Loucy (cell line): ENCODE measurements around the gene LINC01488.

ENCODE experiments used
- H2AFZ ChIP-seq: fragments of 200-600 bp; sonication (generic); 2 replicates; pipeline ENCODE4 v1.6.0; 2016; ENCODE audit warnings: antibody characterized with exemption, mild to moderate bottlenecking, low read length, moderate library complexity
- H3F3A ChIP-seq: fragments of 200-600 bp; 2 replicates; pipeline ENCODE4 v1.6.0; 2016; ENCODE audit warnings: antibody characterized with exemption, low read depth, mild to moderate bottlenecking
- H3K27me3 ChIP-seq: fragments of 200-600 bp; sonication (generic); 2 replicates; pipeline ENCODE4 v1.6.1; 2014; ENCODE audit warnings: low read length, mild to moderate bottlenecking; ENCODE audit not compliant: insufficient read depth, poor library complexity, severe bottlenecking
- H3K36me3 ChIP-seq: fragments of 200-600 bp; sonication (generic); 2 replicates; pipeline ENCODE4 v1.6.1; 2016; ENCODE audit warnings: low read length; ENCODE audit not compliant: insufficient read depth
- H3K4me1 ChIP-seq: fragments of 200-600 bp; sonication (generic); 2 replicates; pipeline ENCODE4 v1.5.1; 2014; ENCODE audit warnings: low read length, mild to moderate bottlenecking; ENCODE audit not compliant: insufficient read depth, poor library complexity, severe bottlenecking
- H3K4me2 ChIP-seq: fragments of 200-600 bp; sonication (generic); 2 replicates; pipeline ENCODE4 v1.6.0; 2014; ENCODE audit warnings: antibody characterized with exemption, low read length, low read depth, mild to moderate bottlenecking; ENCODE audit not compliant: poor library complexity, severe bottlenecking
- H3K4me3 ChIP-seq: fragments of 200-600 bp; sonication (generic); 2 replicates; pipeline ENCODE4 v1.5.1; 2014; ENCODE audit warnings: low read length, mild to moderate bottlenecking, mixed read lengths; ENCODE audit not compliant: poor library complexity, severe bottlenecking
- H3K79me2 ChIP-seq: fragments of 200-600 bp; sonication (generic); 2 replicates; pipeline ENCODE4 v1.6.1; 2014; ENCODE audit warnings: low read length; ENCODE audit not compliant: insufficient read depth
- H3K9ac ChIP-seq: fragments of 200-600 bp; sonication (generic); 2 replicates; pipeline ENCODE4 v1.6.0; 2014; ENCODE audit warnings: mild to moderate bottlenecking, low read depth, low read length, moderate library complexity; ENCODE audit not compliant: poor library complexity, severe bottlenecking
- H3K9me2 ChIP-seq: fragments of 200-600 bp; sonication (generic); replicated peaks from 2 replicates; pipeline ENCODE4 v1.6.1; 2016; ENCODE audit warnings: low read depth, low read length, mixed read lengths
- H3K9me3 ChIP-seq: fragments of 200-600 bp; sonication (generic); 2 replicates; pipeline ENCODE4 v1.6.1; 2014; ENCODE audit warnings: mild to moderate bottlenecking, antibody characterized with exemption, low read length, low read depth; ENCODE audit not compliant: insufficient read depth
- H4K20me1 ChIP-seq: fragments of 200-600 bp; sonication (generic); 2 replicates; pipeline ENCODE4 v1.6.0; 2014; ENCODE audit warnings: antibody characterized with exemption, low read length, mild to moderate bottlenecking; ENCODE audit not compliant: insufficient read depth, poor library complexity, severe bottlenecking
- EZH2phosphoT487 ChIP-seq: fragments of 200-600 bp; IDR thresholded peaks from 2 replicates; pipeline ENCODE4 v1.6.1; 2018; ENCODE audit warnings: antibody characterized with exemption, mild to moderate bottlenecking, moderate library complexity, borderline replicate concordance
- TF ChIP-seq, protein P1 (sequence below): fragments of 200-600 bp; sonication (generic); conservative IDR thresholded peaks from 2 replicates; pipeline ENCODE4 v1.5.1; 2014; ENCODE audit warnings: mild to moderate bottlenecking, antibody characterized with exemption, low read length

The LINC01488 gene

GRCh38 chr11:69542314-69543168, 61.1 kb downstream of the LINC01488 start:
- Histone ChIP-seq H3K9me3 (no peaks in the 10 kb centered on the region), H3K79me2 (no peaks in the 10 kb centered on the region), H3K4me3 (no peak overlapping the region), H3K27me3 (no peaks in the 10 kb centered on the region), H3K4me2 (no peak overlapping the region), H4K20me1 (no peaks in the 10 kb centered on the region), H2AFZ (no peak overlapping the region), H3K36me3 (no peaks in the 10 kb centered on the region), H3K9ac (no peak overlapping the region), H3K4me1 (no peaks in the 10 kb centered on the region), H3K9me2 (no peaks in the 10 kb centered on the region), H3F3A (no peaks in the 10 kb centered on the region)
- TF ChIP-seq, protein P1, sequence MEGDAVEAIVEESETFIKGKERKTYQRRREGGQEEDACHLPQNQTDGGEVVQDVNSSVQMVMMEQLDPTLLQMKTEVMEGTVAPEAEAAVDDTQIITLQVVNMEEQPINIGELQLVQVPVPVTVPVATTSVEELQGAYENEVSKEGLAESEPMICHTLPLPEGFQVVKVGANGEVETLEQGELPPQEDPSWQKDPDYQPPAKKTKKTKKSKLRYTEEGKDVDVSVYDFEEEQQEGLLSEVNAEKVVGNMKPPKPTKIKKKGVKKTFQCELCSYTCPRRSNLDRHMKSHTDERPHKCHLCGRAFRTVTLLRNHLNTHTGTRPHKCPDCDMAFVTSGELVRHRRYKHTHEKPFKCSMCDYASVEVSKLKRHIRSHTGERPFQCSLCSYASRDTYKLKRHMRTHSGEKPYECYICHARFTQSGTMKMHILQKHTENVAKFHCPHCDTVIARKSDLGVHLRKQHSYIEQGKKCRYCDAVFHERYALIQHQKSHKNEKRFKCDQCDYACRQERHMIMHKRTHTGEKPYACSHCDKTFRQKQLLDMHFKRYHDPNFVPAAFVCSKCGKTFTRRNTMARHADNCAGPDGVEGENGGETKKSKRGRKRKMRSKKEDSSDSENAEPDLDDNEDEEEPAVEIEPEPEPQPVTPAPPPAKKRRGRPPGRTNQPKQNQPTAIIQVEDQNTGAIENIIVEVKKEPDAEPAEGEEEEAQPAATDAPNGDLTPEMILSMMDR, result no peak
- TF ChIP-seq EZH2phosphoT487, result no peak
